K562 (cell line): ENCODE measurements around the gene PHYHD1. TPM values are rescaled to one million over a fixed set of nuclear protein-coding genes. Genes with fewer than 3 reads are reported as not detected.

Experiments
- ATAC-seq: fragments of 200-7000 bp; cut with Tn5 transposase; 3 replicates; pipeline ENCODE4 v1.9.1; 2020; ENCODE audit warnings: moderate library complexity
- BruUV-seq: library from RNA; stranded (reverse); fragments of 400-500 nt; replicated peaks from 2 replicates; lab custom pipeline; 2021; lab: Mats Ljungman, UMichigan
- CTCF ChIA-PET: fragments of 300-600 bp; formaldehyde crosslinking; extraction: SDS; loops from one replicate; lab custom pipeline; 2021; ENCODE audit warnings: low intra/inter-chr PET ratio; lab: Yijun Ruan, JAX
- POLR2A ChIA-PET: fragments of 300-600, 350-650 bp; sonication (Branson Sonifier 250); formaldehyde crosslinking; extraction: SDS; loops from one replicate; lab custom pipeline; 2021; ENCODE audit warnings: antibody characterized with exemption, inconsistent platforms; lab: Yijun Ruan, JAX
- DNase-seq, 4 experiments: peaks; one replicate each; pipeline versions ENCODE4 v3.0.0 to v3.0.0-alpha.2; 2011 to 2018; ENCODE audit warnings: low spot score in 3 of 4, mixed read lengths in 3 of 4; ENCODE audit errors: extremely low read depth in 1 of 4
- FAIRE-seq: peaks from 2 replicates; lab custom pipeline; 2011; peaks lifted over from hg19 to GRCh38; lab: Jason Lieb, UNC
- H2AFZ ChIP-seq: 2 replicates; pipeline ENCODE4 v1.6.0; 2011; ENCODE audit warnings: low read depth, low read length, control low read depth, inconsistent platforms
- H3K27ac ChIP-seq: fragments of 200-600 bp; 3 replicates; pipeline ENCODE4 v1.8.0; 2011; ENCODE audit warnings: low read depth, mild to moderate bottlenecking, control low read depth, inconsistent platforms, low read length, moderate library complexity, mixed read lengths; ENCODE audit errors: extremely low read depth
- H3K27me3 ChIP-seq, 2 experiments: fragments of 300-600 bp in 1 of 2; 2 replicates in 1 of 2; 3 replicates in 1 of 2; pipeline versions ENCODE4 v1.6.0 to v1.8.0; 2011; ENCODE audit warnings: inconsistent platforms in 2 of 2, low read length in 2 of 2, mild to moderate bottlenecking in 1 of 2, mixed read lengths in 1 of 2, moderate library complexity in 1 of 2; ENCODE audit not compliant: control insufficient read depth in 2 of 2, insufficient read depth in 2 of 2
- H3K36me3 ChIP-seq: fragments of 300-600 bp; 3 replicates; pipeline ENCODE4 v1.8.0; 2011; ENCODE audit warnings: mild to moderate bottlenecking, low read length, inconsistent platforms; ENCODE audit not compliant: control insufficient read depth, insufficient read depth
- H3K4me1 ChIP-seq, 2 experiments: fragments of 200-600 bp in 1 of 2; replicated peaks in 1 of 2; 2 replicates in 1 of 2; 3 replicates in 1 of 2; pipeline versions ENCODE4 v1.5.1 to v1.8.0; 2011; ENCODE audit warnings: inconsistent platforms in 2 of 2, low read length in 2 of 2, mild to moderate bottlenecking in 1 of 2, mixed read lengths in 1 of 2, moderate library complexity in 1 of 2; ENCODE audit not compliant: control insufficient read depth in 2 of 2, insufficient read depth in 2 of 2
- H3K4me2 ChIP-seq: 2 replicates; pipeline ENCODE4 v1.6.1; 2011; ENCODE audit warnings: low read length, control low read depth, inconsistent platforms, mixed read lengths; ENCODE audit not compliant: insufficient read depth
- H3K4me3 ChIP-seq: fragments of 200-600 bp; sonication (generic), shearing (Covaris generic); 2 replicates; pipeline ENCODE4 v1.5.1; 2016; ENCODE audit warnings: control low read depth, inconsistent platforms
- H3K79me2 ChIP-seq: fragments of 200-600 bp; 3 replicates; pipeline ENCODE4 v1.8.0; 2011; ENCODE audit warnings: low read length, inconsistent platforms; ENCODE audit not compliant: control insufficient read depth, insufficient read depth
- H3K9ac ChIP-seq, 2 experiments: 2 replicates each; pipeline versions ENCODE4 v1.6.0 to v1.6.1; 2011; ENCODE audit warnings: low read depth in 2 of 2, low read length in 2 of 2, control low read depth in 1 of 2, inconsistent platforms in 1 of 2, mild to moderate bottlenecking in 1 of 2, mixed read lengths in 1 of 2; ENCODE audit not compliant: insufficient read depth in 1 of 2
- H3K9me1 ChIP-seq: one replicate; pipeline ENCODE4 v1.6.0; 2011; ENCODE audit warnings: inconsistent platforms, mild to moderate bottlenecking, low read length, moderate library complexity; ENCODE audit not compliant: control insufficient read depth, insufficient read depth
- H3K9me3 ChIP-seq: replicated peaks from 2 replicates; pipeline ENCODE4 v1.5.1; 2011; ENCODE audit warnings: low read depth, low read length, inconsistent platforms; ENCODE audit not compliant: control insufficient read depth, insufficient read depth
- H4K20me1 ChIP-seq: replicated peaks from 2 replicates; pipeline ENCODE4 v1.6.1; 2011; ENCODE audit warnings: low read length, inconsistent platforms, mixed read lengths; ENCODE audit not compliant: control insufficient read depth, insufficient read depth
- C11orf30 ChIP-seq: fragments of 450-650 bp; IDR thresholded peaks from 2 replicates; pipeline ENCODE4 v1.6.1; 2016; ENCODE audit warnings: low read depth, mild to moderate bottlenecking
- GATA2 ChIP-seq: sonication (generic); formaldehyde crosslinking; IDR thresholded peaks from 2 replicates; pipeline ENCODE4 v1.4.0; 2020; ENCODE audit warnings: mild to moderate bottlenecking, missing genetic modification reagents
- HIVEP1 ChIP-seq: fragments of 250-450 bp; sonication (Bioruptor Pico); IDR thresholded peaks from 2 replicates; pipeline ENCODE4 v1.4.0; 2020; ENCODE audit warnings: mild to moderate bottlenecking
- HNRNPH1 ChIP-seq: fragments of 200-400 bp; formaldehyde crosslinking; optimal IDR thresholded peaks from 2 replicates; pipeline ENCODE3; 2017; ENCODE audit warnings: low read depth, mild to moderate bottlenecking, low read length, moderate library complexity
- KDM1A ChIP-seq, 2 experiments: fragments of 450-650 bp; IDR thresholded peaks; 2 replicates each; pipeline ENCODE4 v1.6.1; 2016; ENCODE audit warnings: mild to moderate bottlenecking in 2 of 2
- L3MBTL2 ChIP-seq: fragments of 450-650 bp; IDR thresholded peaks from 2 replicates; pipeline ENCODE4 v1.6.1; 2016; ENCODE audit warnings: mild to moderate bottlenecking, moderate library complexity
- MECOM ChIP-seq: fragments of 250-450 bp; sonication (Bioruptor Pico); IDR thresholded peaks from 2 replicates; pipeline ENCODE4 v1.8.0; 2022; ENCODE audit warnings: inconsistent platforms
- NBN ChIP-seq: fragments of 450-650 bp; IDR thresholded peaks from 2 replicates; pipeline ENCODE4 v1.6.1; 2016; ENCODE audit warnings: low read depth, mild to moderate bottlenecking
- RCOR1 ChIP-seq, 2 experiments: IDR thresholded peaks; 2 replicates each; pipeline ENCODE4 v1.6.1; 2012; ENCODE audit warnings: low read depth in 2 of 2, low read length in 2 of 2, borderline replicate concordance in 1 of 2, improper control_type of control experiment in 1 of 2
- SRSF3 ChIP-seq: fragments of 200-400 bp; formaldehyde crosslinking; IDR thresholded peaks from 2 replicates; pipeline ENCODE4 v1.6.1; 2016; ENCODE audit warnings: mild to moderate bottlenecking, low read length, moderate library complexity; ENCODE audit not compliant: insufficient read depth
- WHSC1 ChIP-seq: IDR thresholded peaks from one replicate; pipeline ENCODE4 v1.6.1; 2012; ENCODE audit warnings: low read length, control low read depth, inconsistent platforms
- ZNF184 ChIP-seq: sonication (generic); formaldehyde crosslinking; IDR thresholded peaks from 2 replicates; pipeline ENCODE4 v1.5.0; 2020; ENCODE audit warnings: missing genetic modification reagents
- ZNF232 ChIP-seq: sonication (generic); formaldehyde crosslinking; IDR thresholded peaks from 2 replicates; pipeline ENCODE4 v1.8.0; 2022; ENCODE audit warnings: mild to moderate bottlenecking, missing genetic modification reagents
- ZNF431 ChIP-seq: sonication (generic); formaldehyde crosslinking; IDR thresholded peaks from 2 replicates; pipeline ENCODE4 v1.8.0; 2022; ENCODE audit warnings: mild to moderate bottlenecking, missing genetic modification reagents
- ZNF445 ChIP-seq: fragments of 250-450 bp; sonication (Bioruptor Pico); IDR thresholded peaks from 2 replicates; pipeline ENCODE4 v1.4.0; 2020; ENCODE audit warnings: low read depth, mild to moderate bottlenecking, moderate library complexity
- WGBS: fragments of 100-300 bp; shearing (Covaris generic); methylation state at CpG from one replicate; pipeline ENCODE4 v1.1.6; 2016; ENCODE audit warnings: low coverage, mixed read lengths; ENCODE audit not compliant: insufficient coverage; ENCODE audit errors: missing lambda C conversion rate; 5-methylcytosine and 5-hydroxymethylcytosine counted together
- in situ Hi-C: fragments of 300-500 bp; cut with MboI; formaldehyde crosslinking; loops from 4 replicates; pipeline ENCODE4 v1.15.0; 2018; ENCODE audit warnings: inconsistent platforms, mixed read lengths
- intact Hi-C: fragments of 100-400 bp; cut with micrococcal nuclease; formaldehyde crosslinking; loops from 2 replicates; pipeline ENCODE4 v1.14.2; 2022
- polyA plus RNA-seq, 8 experiments: library from polyadenylated mRNA; depleted of rRNA in 4 of 8; stranded (reverse) in 5 of 8; unstranded in 3 of 8; fragments of >200 nt; fragmentation: Nextera tagmentation in 2 of 8; fragmentation: Illumina TruSeq in 1 of 8; extraction: Ambion mirVana in 2 of 8; extraction: Trizol in 1 of 8; gene quantifications; 2 replicates each; pipeline versions ENCODE4 v1.2.1 to v1.2.3, GENCODE V29; 2011 to 2014; ENCODE audit warnings: inconsistent platforms in 1 of 8, missing spikeins in 1 of 8
- total RNA-seq, 7 experiments: library from RNA; depleted of rRNA in 6 of 7; stranded (reverse); fragments of >200 nt in 6 of 7; fragmentation: Illumina TruSeq in 2 of 7; extraction: Trizol in 2 of 7; gene quantifications; 2 replicates each; pipeline versions ENCODE4 v1.2.1 to v1.2.3, GENCODE V29; 2011 to 2021; ENCODE audit warnings: low replicate concordance in 1 of 7
- TF ChIP-seq, protein P1 (sequence below): fragments of 450-650 bp; IDR thresholded peaks from one replicate; pipeline ENCODE4 v1.6.1; 2018; ENCODE audit warnings: mild to moderate bottlenecking, moderate library complexity; ENCODE audit not compliant: partially characterized antibody
- TF ChIP-seq, protein P2 (sequence below): fragments of 250-450 bp; sonication (Bioruptor Pico); IDR thresholded peaks from 2 replicates; pipeline ENCODE4 v1.8.0; 2021; ENCODE audit warnings: mild to moderate bottlenecking, moderate library complexity
- TF ChIP-seq, protein P3 (sequence below): fragments of 250-450 bp; sonication (Bioruptor Pico); IDR thresholded peaks from 2 replicates; pipeline ENCODE4 v1.5.0; 2021; ENCODE audit warnings: mild to moderate bottlenecking, moderate library complexity

The PHYHD1 gene
- total and polyA plus RNA-seq, 9 of the 15 experiments (the other 6 are each of a cell fraction or from before 2014, with no cell fraction given): 0.36 to 1.3 (median 0.80) TPM

DNA sequence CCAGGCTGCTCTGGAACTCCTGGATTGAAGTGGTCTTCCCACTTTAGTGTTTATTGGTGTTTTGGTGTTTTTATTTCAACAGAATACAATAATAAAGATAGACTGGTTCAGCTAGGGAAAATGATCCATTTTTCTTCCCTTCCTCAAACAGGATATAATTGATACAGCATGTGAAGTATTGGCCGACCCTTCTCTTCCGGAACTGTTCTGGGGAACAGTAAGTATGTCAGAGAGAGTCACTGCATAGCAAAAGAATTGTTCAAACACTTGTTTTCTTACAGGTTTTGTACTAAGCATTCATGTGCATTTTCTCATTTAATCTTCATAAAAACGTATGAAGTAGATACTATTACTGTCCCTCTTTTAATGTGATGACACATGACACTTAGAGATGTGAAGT, 58.3 kb downstream of the PHYHD1 start:
- H3K9ac ChIP-seq: no peak overlapping the region
- BruUV-seq: no TSS peak
- no peak overlapping the region for H3K4me3 ChIP-seq
- H2AFZ ChIP-seq: no peak overlapping the region
- intact Hi-C loops: no loop called here
- H3K9me3 ChIP-seq: no peaks in the 10 kb centered on the region
- no peaks in the 10 kb centered on the region for H3K4me1 ChIP-seq
- peaks cover 91% of the 10 kb centered on the region for H3K36me3 ChIP-seq
- no peaks in the 10 kb centered on the region for H3K9me1 ChIP-seq
- H3K27ac ChIP-seq: no peak overlapping the region
- 76% methylated on average over 3 of the region's 3 CpGs for WGBS
- DNase-seq (no peak), FAIRE-seq (no peak), ATAC-seq (no peak)
- no peak overlapping the region for H3K4me2 ChIP-seq
- in situ Hi-C loops: no loop called here
- H3K79me2 ChIP-seq: no peaks in the 10 kb centered on the region
- ChIA-PET POLR2A (no interaction called here), CTCF (no interaction called here)
- no peaks in the 10 kb centered on the region for H3K27me3 ChIP-seq
- H4K20me1 ChIP-seq: no peaks in the 10 kb centered on the region
- TF ChIP-seq GATA2 (CRISPR knock-in tag) (no peak), HNRNPH1 (no peak), ZNF232 (CRISPR knock-in tag) (no peak), RCOR1 (IDR thresholded peaks at IDR 0.05; ENCODE audit: borderline replicate concordance in 1 of 2, low read depth in 2 of 2, low read length in 2 of 2) (no peak), SRSF3 (no peak), KDM1A (IDR thresholded peaks at IDR 0.05) (no peak), NBN (no peak), C11orf30 (no peak), WHSC1 (no peak), ZNF184 (no peak), L3MBTL2 (no peak), ZNF445 (no peak), HIVEP1 (no peak), ZNF431 (CRISPR knock-in tag) (no peak), MECOM (CRISPR knock-in tag) (no peak)
- TF ChIP-seq, protein P1, sequence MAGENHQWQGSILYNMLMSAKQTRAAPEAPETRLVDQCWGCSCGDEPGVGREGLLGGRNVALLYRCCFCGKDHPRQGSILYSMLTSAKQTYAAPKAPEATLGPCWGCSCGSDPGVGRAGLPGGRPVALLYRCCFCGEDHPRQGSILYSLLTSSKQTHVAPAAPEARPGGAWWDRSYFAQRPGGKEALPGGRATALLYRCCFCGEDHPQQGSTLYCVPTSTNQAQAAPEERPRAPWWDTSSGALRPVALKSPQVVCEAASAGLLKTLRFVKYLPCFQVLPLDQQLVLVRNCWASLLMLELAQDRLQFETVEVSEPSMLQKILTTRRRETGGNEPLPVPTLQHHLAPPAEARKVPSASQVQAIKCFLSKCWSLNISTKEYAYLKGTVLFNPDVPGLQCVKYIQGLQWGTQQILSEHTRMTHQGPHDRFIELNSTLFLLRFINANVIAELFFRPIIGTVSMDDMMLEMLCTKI: no peak
- TF ChIP-seq, protein P2, sequence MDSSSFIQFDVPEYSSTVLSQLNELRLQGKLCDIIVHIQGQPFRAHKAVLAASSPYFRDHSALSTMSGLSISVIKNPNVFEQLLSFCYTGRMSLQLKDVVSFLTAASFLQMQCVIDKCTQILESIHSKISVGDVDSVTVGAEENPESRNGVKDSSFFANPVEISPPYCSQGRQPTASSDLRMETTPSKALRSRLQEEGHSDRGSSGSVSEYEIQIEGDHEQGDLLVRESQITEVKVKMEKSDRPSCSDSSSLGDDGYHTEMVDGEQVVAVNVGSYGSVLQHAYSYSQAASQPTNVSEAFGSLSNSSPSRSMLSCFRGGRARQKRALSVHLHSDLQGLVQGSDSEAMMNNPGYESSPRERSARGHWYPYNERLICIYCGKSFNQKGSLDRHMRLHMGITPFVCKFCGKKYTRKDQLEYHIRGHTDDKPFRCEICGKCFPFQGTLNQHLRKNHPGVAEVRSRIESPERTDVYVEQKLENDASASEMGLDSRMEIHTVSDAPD (CRISPR knock-in tag): no peak
- TF ChIP-seq, protein P3, sequence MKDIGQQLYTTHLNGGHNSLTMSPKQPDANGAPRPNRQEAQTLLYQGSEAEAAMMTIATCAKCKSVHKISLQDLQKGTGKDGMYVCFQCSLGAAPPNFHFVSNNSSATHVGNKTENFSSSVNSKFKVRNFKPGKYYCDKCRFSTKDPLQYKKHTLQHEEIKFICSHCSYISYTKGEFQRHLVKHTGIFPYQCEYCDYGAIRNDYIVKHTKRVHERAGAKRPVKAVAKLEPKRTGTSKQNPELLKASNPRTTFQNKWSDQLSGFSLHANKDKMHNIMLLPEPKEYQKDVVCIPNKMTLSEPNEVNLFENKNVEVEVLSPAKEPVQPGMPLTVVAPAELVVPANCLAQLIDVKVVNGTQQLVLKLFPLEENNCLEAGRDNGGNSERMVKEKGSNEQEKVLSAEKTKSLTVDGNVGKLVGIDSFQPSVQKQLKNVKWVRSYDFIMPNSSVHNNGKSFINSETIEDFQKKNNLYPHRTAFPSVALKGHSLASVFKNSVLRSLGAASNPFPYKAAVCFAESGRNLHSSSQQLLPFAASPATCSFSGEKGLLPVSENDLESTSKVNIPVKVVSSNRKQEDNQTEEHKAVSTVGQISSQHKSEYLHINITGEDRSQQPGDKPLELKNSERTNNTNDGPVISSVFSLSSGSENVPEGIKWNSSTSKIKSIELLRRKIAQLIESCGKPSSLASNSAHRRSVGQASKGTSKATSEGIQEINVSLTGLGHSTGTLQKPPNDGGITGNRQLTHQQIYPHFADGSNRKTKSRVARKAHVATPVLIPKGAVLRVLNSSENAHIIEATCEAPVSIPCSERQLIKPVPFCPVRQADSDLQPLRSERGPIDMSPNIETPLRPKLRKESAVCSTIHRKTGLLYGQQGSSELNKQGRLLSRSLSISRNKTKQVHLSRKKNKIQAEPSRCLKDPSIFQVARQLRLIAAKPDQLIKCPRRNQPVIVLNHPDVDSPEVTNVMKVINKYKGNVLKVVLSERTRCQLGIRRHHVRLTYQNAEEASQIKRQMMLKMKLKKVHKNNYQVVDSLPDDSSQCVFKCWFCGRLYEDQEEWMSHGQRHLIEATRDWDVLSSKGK: no peak
